Adrenal gland (tissue), 12 donors: ENCODE data around the gene IL36B. TPM values are rescaled to one million over a fixed set of nuclear protein-coding genes. Genes with fewer than 3 reads are reported as not detected.

Experiments used
- DNase-seq, 7 donors: peaks; one replicate each; pipeline ENCODE4 v3.0.0-alpha.2; 2019 to 2020
- H3K27ac ChIP-seq, 5 donors: fragments of 200-600 bp; sonication (generic) in 4 of 5; 1 replicate in 3 of 5; 2 replicates in 2 of 5; pipeline versions ENCODE4 v1.5.1 to v1.8.0; 2016 to 2020; ENCODE audit warnings: mild to moderate bottlenecking in 1 of 5
- H3K27me3 ChIP-seq: fragments of 200-600 bp; 2 replicates; pipeline ENCODE4 v1.8.0; 2021
- H3K36me3 ChIP-seq, 2 donors: fragments of 200-600 bp; replicated peaks in 1 of 2; 1 replicate in 1 of 2; 2 replicates in 1 of 2; pipeline versions ENCODE4 v1.5.1 to v1.8.0; 2018 to 2022
- H3K4me1 ChIP-seq, 2 donors: fragments of 200-600 bp; replicated peaks in 1 of 2; 1 replicate in 1 of 2; 2 replicates in 1 of 2; pipeline versions ENCODE4 v1.5.1 to v1.8.0; 2018 to 2021
- H3K4me3 ChIP-seq, 4 donors: fragments of 200-600 bp; sonication (generic) in 3 of 4; one replicate each; pipeline ENCODE4 v1.5.1; 2016 to 2018
- H3K9me3 ChIP-seq, 3 donors: fragments of 200-600 bp; sonication (generic) in 1 of 3; replicated peaks in 1 of 3; 1 replicate in 2 of 3; 2 replicates in 1 of 3; pipeline versions ENCODE4 v1.5.1 to v1.8.0; 2016 to 2021
- POLR2A ChIP-seq, 2 donors: fragments of 450-650 bp; IDR thresholded peaks; one replicate each; pipeline ENCODE4 v1.6.1; 2017; ENCODE audit warnings: antibody characterized with exemption in 2 of 2, mild to moderate bottlenecking in 2 of 2, moderate library complexity in 1 of 2
- WGBS, 4 donors: extraction: QIAGEN DNeasy Blood & Tissue Kit in 2 of 4; methylation state at CpG; one replicate each; pipeline versions ENCODE4 v1.1.5 to v1.1.7; 2013 to 2017; 5-methylcytosine and 5-hydroxymethylcytosine counted together
- intact Hi-C, 2 donors: fragments of 100-400 bp; cut with DNase I; formaldehyde crosslinking; loops; one replicate each; pipeline versions ENCODE4 v1.14.1 to v1.15.0; 2022 to 2023
- polyA plus RNA-seq, 3 donors: library from polyadenylated mRNA; stranded (reverse); fragments of 200-250 nt in 2 of 3; fragments of 350-450 nt in 1 of 3; fragmentation: Illumina TruSeq in 1 of 3; extraction: RNeasy Lipid Tissue Mini Kit (QIAGEN cat#74804) in 1 of 3; gene quantifications; one replicate each; pipeline ENCODE4 v1.2.3, GENCODE V29; 2013 to 2014
- total RNA-seq, 9 donors: library from RNA; depleted of rRNA in 4 of 9; stranded (reverse); fragments of >200 nt in 4 of 9; fragments of 120-200 nt in 1 of 9; fragmentation: NEBNext Ultra II Directional in 1 of 9; extraction: Animal tissue kit (Norgen Biotek cat#: 25700) in 1 of 9; gene quantifications; one replicate each; pipeline versions ENCODE4 v1.1.0 to v1.2.4, GENCODE V29; 2013 to 2023
- TF ChIP-seq, protein P1 (sequence below), 6 experiments: fragments of 450-650 bp in 4 of 6; fragments of 200-600 bp in 2 of 6; sonication (generic) in 1 of 6; IDR thresholded peaks; 1 replicate in 5 of 6; 2 replicates in 1 of 6; pipeline versions ENCODE4 v1.5.1 to v1.8.0; 2016 to 2021; ENCODE audit warnings: antibody characterized with exemption in 6 of 6, mild to moderate bottlenecking in 2 of 6, moderate library complexity in 1 of 6
- donor health status: healthy with polysubstance abuse.
- donor health status: Bipolar disorder and iron deficiency.
- donor health status: DM: yes; HTN: yes; CAD: no.
- donor health status: DM: no; HTN: no; CAD: no.
- donor health status: DM: no; HTN: no; CAD: no.
- donor health status: DM: yes; HTN: yes; CAD: no.

Gene IL36B
- total and polyA plus RNA-seq, 12 donors: not detected

DNA sequence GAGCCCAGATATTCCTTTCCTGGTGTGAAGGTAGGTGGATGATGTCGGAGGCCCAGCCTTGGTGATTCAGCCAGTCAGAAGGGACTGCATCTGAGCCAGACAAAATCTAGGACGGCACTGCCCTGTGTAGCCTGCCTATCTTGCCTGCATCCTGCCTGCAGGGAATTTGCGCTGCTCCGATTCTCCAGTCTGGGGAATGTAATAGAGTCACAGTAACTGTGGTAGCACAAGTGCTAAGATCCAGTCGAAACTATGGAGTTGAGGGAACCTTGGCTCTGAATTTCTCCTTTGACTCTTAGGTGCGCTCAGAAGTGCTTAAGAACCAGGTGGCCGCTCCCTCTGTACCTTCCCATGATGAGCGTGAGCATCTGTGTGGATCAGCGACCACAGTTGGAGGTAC, 15.9 kb downstream of the IL36B start:
- DNase-seq: no peak
- Histone ChIP-seq H3K9me3 (no peaks in the 10 kb centered on the region), H3K4me1 (no peaks in the 10 kb centered on the region), H3K4me3 (no peak overlapping the region), H3K27ac (no peak overlapping the region), H3K27me3 (peaks cover 6% of the 10 kb centered on the region), H3K36me3 (no peaks in the 10 kb centered on the region)
- TF ChIP-seq POLR2A (IDR thresholded peaks at IDR 0.05): no peak
- TF ChIP-seq, protein P1, sequence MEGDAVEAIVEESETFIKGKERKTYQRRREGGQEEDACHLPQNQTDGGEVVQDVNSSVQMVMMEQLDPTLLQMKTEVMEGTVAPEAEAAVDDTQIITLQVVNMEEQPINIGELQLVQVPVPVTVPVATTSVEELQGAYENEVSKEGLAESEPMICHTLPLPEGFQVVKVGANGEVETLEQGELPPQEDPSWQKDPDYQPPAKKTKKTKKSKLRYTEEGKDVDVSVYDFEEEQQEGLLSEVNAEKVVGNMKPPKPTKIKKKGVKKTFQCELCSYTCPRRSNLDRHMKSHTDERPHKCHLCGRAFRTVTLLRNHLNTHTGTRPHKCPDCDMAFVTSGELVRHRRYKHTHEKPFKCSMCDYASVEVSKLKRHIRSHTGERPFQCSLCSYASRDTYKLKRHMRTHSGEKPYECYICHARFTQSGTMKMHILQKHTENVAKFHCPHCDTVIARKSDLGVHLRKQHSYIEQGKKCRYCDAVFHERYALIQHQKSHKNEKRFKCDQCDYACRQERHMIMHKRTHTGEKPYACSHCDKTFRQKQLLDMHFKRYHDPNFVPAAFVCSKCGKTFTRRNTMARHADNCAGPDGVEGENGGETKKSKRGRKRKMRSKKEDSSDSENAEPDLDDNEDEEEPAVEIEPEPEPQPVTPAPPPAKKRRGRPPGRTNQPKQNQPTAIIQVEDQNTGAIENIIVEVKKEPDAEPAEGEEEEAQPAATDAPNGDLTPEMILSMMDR (IDR thresholded peaks at IDR 0.05): no peak
- intact Hi-C loops: no loop called here
- 84 to 94% (median 89%) methylated on average over 8 to 9 of the region's 9 CpGs for WGBS, 4 donors

DNA sequence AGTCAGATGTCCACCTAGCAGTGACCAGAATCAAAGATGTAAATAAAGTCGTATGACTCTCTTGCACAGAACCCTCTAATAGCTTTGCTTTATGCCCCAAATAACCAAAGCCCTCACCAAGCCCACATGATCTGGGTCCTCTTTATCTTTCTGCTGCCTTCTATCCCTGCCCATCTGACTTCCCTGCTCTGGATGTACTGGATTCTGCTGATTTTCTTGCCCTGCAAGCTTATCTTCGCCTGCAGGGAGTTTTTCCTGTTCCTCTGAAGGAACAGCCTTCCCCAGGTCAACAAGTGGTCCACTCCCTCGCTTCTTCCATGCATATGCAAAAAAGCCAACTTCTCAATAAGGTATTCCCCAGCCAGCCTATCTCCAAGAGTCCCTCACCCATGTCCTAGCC, 18.7 kb downstream of the IL36B start:
- TF ChIP-seq, protein P1 (IDR thresholded peaks at IDR 0.05): no peak
- no peak for TF ChIP-seq POLR2A (IDR thresholded peaks at IDR 0.05)
- no peak for DNase-seq
- 62 to 73% (median 67%) methylated on average over 3 of the region's 3 CpGs for WGBS, 4 donors
- Histone ChIP-seq H3K4me3 (no peak overlapping the region), H3K27ac (no peak overlapping the region), H3K4me1 (no peaks in the 10 kb centered on the region), H3K9me3 (no peaks in the 10 kb centered on the region), H3K27me3 (peaks cover 6% of the 10 kb centered on the region), H3K36me3 (no peaks in the 10 kb centered on the region)
- intact Hi-C loops: no loop called here

DNA sequence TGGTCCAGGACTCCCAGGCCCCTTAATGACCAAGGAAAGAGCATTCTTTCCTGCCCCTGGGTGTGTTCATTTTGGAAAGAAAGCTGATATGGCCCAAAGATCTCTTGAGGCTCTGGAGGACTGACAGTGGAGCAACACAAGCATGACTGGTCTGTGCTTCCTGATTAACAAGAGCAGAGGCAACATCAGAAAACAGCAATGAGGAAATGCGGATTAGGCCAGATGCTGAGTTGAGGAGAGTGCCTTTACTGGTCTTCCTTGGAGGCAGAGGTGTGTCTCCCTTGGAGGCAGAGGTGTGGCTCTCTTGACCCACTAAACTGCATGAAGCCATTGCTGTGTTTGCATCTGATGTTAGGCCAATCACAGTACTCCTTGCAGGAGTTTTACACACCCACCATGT, 19.9 kb downstream of the IL36B start:
- intact Hi-C loops: no loop called here
- whole genome bisulfite sequencing, 4 donors: 67 to 87% (median 68%) methylated on average over 1 of the region's 1 CpG
- H3K27ac ChIP-seq: no peak overlapping the region
- H3K36me3 ChIP-seq: no peaks in the 10 kb centered on the region
- H3K4me3 ChIP-seq: no peak overlapping the region
- H3K27me3 ChIP-seq: peaks cover 6% of the 10 kb centered on the region
- H3K4me1 ChIP-seq: no peaks in the 10 kb centered on the region
- no peak for DNase-seq
- no peaks in the 10 kb centered on the region for H3K9me3 ChIP-seq
- TF ChIP-seq, protein P1 (IDR thresholded peaks at IDR 0.05): no peak
- no peak for TF ChIP-seq POLR2A (IDR thresholded peaks at IDR 0.05)

GRCh38 chr2:113028112-113028511, 24.6 kb downstream of the IL36B start:
- Histone ChIP-seq H3K4me1 (no peaks in the 10 kb centered on the region), H3K4me3 (no peak overlapping the region), H3K36me3 (no peaks in the 10 kb centered on the region), H3K27ac (no peak overlapping the region), H3K9me3 (no peaks in the 10 kb centered on the region), H3K27me3 (no peaks in the 10 kb centered on the region)
- intact Hi-C loops: no loop called here
- TF ChIP-seq, protein P1 (IDR thresholded peaks at IDR 0.05): no peak
- no peak for TF ChIP-seq POLR2A (IDR thresholded peaks at IDR 0.05)
- DNase-seq: no peak
- WGBS, 4 donors: 0 to 3% (median 0%) methylated on average over 1 of the region's 1 CpG
